Body of pancreas (tissue), 4 donors: ENCODE data around the gene ST3GAL6.

Experiments
- POLR2A ChIP-seq, 3 donors: fragments of 450-650 bp; IDR thresholded peaks; one replicate each; pipeline ENCODE4 v1.6.1; 2016; ENCODE audit warnings: antibody characterized with exemption in 3 of 3, mild to moderate bottlenecking in 2 of 3
- TF ChIP-seq, protein P1 (sequence below), 7 experiments: fragments of 450-650 bp in 4 of 7; fragments of 200-600 bp in 3 of 7; sonication (generic) in 3 of 7; IDR thresholded peaks; one replicate each; pipeline ENCODE4 v1.5.1; 2016 to 2019; ENCODE audit warnings: antibody characterized with exemption in 7 of 7

DNA sequence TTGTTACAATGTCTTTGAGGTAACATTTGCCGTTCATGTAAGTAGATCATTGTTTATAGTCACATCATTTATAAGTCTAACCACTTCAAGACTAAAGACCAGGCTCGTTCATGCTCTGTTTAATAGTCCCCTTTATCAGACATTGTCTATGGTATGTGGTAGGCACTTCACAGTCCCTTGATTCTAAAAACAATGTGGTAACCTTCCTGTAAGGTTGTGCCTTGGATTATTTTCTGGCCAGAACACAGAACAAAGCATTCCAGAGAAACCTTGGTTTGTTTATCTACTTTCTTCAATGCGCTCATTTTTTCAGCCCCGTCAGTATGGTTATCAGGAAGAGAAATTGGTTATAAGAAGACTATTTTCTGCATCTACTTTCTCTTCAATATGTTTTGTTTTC, 16.3 kb upstream of the ST3GAL6 start:
- TF ChIP-seq, protein P1, sequence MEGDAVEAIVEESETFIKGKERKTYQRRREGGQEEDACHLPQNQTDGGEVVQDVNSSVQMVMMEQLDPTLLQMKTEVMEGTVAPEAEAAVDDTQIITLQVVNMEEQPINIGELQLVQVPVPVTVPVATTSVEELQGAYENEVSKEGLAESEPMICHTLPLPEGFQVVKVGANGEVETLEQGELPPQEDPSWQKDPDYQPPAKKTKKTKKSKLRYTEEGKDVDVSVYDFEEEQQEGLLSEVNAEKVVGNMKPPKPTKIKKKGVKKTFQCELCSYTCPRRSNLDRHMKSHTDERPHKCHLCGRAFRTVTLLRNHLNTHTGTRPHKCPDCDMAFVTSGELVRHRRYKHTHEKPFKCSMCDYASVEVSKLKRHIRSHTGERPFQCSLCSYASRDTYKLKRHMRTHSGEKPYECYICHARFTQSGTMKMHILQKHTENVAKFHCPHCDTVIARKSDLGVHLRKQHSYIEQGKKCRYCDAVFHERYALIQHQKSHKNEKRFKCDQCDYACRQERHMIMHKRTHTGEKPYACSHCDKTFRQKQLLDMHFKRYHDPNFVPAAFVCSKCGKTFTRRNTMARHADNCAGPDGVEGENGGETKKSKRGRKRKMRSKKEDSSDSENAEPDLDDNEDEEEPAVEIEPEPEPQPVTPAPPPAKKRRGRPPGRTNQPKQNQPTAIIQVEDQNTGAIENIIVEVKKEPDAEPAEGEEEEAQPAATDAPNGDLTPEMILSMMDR (IDR thresholded peaks at IDR 0.05), result no peak
- no peak for TF ChIP-seq POLR2A (IDR thresholded peaks at IDR 0.05)
